ENCODE data around the gene FAM43B.

- TF ChIP-seq CTCF (IDR thresholded peaks at IDR 0.05), result no peak
- TF ChIP-seq EZH2 (IDR thresholded peaks at IDR 0.05; ENCODE audit: borderline replicate concordance, insufficient read depth, low read depth, low read length, poor library complexity, severe bottlenecking), result no peak
Measured at GRCh38 chr1:20555758-20556120, 3.4 kb downstream of the FAM43B start.

Measured in B cell (primary cell).